Hematopoietic multipotent progenitor cell treated with erythropoietin and hydrocortisone succinate and interleukin-3 and kit ligand, for 15 days (in vitro differentiated cells): ENCODE measurements around the gene STK32C.

Experiments used
- DNase-seq: peaks from one replicate; pipeline ENCODE4 v3.0.0-alpha.2; 2015; ENCODE audit warnings: low spot score

Gene STK32C

DNA sequence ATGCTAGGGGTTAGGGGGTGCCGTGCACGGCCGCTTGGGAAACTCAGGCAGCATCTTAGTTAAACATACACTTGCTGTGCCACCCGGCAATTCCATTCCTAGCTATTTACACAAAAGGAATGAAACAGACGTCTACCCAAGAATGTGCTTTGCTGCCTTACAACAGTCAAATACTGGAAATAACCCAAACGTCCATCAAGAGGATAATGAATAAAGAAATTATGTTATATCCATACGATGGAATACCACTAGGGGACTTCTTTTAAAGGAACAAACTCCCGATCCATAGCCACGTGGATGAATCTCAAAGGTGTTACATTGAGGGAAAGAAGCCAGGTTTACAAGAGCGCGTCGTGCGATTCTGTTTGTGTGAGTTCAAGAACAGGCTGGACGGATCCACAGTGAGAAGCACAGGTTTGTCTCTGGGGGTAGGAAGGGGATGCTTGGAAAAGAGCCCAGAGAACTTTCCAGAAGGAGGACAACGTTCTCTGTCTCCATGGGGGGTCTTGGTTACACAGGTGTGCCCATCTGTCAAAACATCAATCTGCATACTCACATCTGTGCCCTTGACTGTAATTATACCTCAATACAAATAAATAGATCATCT lies 41.8 kb downstream of the STK32C start:
- DNase-seq = no peak

DNA sequence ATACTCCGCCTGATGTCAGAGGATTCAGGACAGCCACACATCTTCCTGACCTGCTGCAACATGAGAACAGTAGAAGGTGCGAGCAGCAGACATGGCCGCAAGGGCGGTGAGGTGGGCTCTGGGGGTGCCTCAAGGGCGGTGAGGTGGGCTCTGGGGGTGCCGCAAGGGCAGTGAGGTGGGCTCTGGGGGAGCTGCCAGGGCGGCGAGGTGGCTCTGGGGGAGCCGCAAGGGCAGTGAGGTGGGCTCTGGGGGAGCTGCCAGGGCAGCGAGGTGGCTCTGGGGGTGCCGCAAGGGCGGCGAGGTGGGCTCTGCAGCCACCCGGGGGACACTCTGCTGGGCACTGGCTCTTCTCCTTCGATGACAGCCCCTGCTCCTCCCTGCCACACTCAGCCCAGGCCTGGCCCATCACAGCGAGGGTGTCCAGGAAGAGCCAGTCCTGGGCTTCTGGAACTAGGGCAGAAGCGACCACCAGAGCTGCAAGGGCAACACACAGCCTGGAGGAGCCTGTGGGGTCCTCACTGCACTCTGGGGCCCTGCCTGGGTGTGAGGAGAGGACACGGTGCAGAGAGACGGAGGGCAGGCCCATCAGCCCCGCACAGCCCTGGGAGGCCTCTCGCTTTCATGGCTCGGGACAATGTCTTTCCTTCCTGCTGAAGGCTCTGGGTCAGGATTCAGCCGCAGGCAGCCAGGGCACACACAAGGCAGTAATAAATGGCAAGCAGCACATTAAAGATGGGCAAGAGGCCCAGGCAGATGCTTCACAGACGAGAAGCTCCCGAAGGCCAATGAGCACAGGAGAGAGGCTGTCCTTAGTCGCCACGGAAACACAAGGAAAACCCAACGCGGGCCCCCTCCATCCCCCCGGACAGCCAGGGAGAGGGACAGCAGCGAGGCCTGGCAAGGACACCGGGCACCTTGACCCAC lies 42.5 kb downstream of the STK32C start:
- no peak for DNase-seq

DNA sequence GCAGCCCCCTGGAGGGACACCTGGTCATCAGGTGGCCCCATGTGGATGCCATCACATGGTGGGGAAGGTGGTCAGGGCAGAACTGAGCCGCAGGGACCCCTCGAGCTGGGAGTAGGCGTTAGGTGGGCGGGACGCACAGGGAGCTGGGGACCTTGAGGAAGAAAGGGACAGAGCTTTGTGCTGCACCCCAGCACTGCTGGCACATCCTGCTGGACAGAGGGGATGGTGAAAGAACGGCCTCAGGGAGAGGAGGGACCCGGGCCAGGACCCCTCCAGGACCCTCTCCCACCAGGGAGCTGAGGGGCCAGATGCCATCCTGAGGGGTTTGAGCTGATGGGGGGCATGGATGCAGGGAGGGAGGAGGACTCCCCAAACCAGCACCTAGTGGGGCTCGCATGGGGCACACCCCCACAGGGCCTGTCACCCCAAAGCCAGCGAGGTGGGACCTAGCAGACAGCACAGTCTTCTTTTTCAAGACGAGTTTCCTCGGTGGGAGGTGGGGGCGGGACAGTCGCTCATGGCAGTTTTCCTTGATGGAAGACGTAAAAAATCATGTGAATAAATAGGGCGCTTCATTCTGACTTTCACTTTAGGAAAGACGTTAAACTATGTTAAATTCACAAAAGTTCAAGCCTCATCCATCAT lies 43.3 kb downstream of the STK32C start:
- no peak for DNase-seq

DNA sequence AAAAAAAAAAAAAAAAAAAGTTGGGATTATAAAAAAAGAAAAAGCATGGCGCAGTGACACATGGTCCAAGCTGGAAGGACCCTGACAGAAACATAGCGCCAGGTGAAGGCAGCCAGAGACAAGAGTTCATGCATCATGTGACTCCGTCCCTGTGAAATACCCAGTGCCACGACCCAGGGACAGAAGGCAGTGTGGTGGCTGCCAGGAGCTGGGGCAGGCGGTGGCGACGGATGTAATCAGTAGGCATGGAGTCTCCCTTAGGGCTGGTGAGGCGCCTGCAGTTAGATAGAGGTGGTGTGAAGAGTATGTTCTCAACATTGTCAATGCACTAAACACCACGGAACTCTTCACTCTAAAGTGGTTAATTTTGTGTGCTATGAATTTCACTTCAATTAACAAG lies 43.9 kb downstream of the STK32C start:
- DNase-seq = no peak

DNA sequence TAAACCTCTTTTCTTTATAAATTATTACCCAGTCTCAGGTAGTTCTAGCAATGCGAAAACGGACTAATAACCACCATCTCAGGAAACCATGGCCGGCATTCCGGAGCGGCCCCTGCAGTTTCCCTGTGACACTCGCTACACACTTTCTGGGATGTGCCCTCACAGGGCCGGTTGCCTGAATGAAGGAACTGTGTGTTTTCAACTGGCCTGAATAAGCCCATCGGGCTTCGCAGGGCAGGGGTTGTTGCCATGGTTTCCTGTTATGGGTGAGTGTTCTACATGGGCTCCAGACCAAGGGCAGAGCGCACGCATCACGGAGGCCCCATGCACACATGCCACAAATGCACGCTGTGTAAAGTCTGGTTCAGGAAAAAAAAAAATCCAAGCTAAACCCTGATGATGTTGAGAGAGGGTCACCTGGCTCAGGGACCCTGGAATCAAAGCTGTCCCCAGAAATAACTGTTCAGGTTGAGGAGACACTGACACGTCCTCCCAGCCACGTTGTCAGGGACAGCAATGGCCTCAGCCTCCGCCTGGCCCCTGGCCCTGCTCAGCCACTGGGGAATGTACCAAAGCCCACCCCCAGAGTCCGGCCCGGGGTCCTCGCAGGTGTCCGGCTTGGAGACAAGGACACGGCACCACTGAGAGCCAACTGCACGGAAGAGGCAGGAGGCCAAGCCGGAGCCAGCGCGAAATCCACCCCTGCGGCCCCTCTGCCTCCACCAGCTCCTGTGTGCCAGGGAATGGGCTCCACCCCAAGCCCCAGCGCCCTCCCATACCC lies 47.9 kb downstream of the STK32C start:
- DNase-seq = no peak

DNA sequence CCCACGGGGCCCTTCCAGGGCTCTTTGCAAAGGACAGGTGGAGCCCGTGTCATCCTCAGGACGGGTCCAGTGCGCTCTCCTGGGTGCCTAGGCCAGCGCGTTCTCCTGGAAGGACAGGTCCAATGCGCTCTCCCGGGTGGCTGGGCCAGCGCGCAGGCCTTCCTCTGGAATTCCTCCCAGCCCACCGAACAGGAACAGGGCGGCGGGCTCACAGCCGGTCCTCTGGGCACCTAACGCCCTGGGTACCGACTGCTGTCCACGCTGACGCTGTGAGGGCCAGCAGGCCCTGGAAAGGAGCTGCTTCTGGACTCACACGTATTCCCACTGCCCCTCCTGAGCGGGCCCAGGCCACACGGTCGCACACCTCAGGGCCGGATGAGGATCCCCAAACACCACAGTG lies 49.3 kb downstream of the STK32C start:
- no peak for DNase-seq

DNA sequence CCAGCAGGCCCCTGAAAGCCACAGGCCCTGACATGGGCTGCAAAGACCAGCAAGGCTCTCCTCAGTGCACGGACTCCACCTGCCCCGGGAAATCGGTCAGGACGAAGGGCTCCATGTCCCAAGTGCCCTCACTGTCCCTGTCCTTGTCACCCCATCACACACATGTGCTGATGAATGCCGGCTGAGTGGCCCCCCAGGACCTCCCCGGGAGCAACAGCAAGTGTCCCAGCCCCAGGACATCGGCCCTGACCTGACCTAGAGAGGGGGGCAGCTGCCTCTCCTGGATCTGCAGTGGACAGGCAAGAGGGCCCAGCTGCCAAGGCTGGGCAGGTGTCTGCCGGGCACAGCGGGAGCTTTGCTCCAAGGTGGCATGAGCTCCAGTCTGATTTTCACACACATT lies 49.8 kb downstream of the STK32C start:
- no peak for DNase-seq

DNA sequence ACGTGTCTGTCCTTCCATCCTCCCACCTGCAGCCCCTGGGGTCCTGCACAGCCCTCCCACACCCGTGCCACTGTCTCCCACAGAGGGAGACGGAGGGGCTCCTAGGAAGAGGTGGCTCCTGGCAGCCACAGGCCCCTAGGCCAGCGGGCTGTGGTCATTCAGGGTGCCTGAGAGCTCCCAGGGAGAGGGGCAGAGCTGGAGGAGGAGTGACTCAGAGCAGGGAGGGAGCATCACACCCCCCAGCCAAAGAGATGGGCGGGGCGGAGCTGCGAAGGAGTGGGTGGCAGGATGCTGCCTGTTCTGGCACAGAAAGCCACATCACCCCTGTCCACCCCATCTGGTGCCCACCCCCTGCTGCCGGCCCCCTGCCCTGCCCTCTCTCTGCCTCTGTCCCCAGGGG lies 50.5 kb downstream of the STK32C start:
- no peak for DNase-seq

DNA sequence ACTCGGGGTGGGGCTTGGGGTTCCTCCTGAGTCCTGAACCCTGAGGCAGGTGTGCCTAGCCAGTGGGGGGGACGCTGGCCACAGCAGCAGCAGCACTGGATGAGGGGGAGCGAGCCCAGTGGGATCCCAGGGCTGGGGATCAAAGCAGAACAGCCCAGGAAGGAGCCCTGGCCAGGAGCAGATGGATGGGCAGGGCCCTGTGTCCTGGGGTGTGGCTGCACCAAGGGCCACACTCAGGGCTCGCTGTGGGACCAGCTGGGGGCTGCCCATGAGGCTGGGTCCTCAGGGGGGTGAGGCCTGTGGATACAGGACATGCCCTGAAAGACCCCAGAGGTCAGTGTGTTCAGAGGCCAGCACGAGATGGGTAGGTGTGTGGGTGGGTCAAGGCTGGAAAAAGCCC lies 50.9 kb downstream of the STK32C start:
- DNase-seq = no peak

DNA sequence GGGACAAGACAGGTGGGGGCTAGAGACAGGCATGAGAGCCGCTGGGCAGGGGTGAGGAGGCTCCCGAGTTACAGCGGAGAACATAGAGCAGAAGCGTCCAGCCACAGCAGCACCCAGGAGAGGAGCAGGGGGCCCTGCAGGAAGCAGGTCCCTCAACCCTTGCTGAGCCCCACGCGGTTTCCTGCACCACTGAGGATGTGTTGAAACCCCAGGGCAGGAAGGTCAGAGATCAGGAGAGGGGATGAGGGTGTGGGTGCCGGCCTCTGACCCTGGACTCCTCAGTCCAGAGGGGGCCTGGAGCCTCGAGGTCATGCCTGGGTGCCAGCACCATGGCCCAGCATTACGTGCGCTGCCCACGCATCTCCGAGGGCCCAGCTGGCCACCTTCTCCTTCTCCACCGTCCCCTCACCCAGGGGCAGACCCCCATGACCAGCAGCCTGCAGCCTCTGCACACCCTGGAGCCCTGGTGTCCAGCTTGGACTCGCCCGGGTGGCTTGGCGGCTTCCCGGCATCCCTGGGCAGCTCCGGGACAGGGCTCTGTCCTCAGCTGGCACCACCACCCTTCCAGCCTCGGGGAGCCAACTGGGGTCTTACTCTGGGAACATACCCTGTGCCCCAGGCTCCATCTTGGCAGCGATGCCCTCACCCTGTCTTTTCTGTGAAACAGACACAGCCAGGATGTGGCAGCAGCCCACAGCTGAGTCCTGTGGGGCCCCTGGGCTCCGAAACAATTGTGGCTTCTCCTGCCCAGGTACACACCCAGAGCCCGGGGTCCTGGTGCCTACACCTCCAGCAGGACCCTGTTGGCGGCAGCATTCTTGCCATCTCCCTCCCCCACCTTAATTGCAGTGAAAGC lies 52.0 kb downstream of the STK32C start:
- DNase-seq = no peak

DNA sequence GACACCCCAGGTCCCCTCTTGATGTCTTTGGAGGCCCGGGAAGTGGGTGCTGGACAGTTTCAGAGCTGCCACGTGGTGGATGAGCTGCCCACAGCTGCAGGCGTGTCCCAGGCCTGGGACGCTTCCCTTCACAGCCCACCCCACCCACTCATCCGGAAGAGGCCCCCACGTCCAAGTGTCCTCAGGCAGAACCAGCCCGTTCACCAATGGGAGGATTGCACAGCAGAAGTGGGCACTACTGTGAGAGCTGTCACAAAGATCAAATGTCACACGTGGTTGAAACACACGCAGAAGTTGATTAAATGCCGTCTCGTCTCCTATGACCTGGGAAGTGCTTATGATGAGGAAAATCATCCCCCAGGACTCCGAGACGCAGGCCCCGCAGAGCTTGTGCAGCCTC lies 52.9 kb downstream of the STK32C start:
- no peak for DNase-seq

DNA sequence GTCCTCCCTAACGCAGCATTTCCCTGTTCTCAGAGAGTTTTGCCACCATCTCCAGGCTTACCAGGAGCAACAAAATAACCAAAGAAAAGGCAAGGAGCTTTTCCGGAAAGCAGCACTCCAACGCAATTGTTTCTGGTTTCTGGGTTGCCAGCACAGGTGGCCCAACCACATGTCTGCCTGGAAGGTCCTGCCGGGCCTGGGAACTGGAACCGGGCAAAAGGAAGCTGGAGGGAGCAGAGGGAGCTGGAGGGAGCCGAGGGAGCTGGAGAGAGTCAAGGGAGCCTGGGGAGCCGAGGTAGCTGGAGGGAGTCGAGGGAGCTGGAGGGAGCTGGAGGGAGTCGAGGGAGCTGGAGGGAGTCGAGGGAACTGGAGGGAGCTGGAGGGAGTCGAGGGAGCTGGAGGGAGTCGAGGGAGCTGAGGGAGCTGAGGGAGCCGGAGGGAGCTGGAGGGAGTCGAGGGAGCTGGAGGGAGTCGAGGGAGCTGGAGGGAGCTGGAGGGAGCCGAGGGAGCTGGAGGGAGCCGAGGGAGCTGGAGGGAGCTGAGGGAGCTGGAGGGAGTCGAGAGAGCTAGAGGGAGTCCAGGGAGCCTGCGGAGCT lies 54.6 kb downstream of the STK32C start:
- no peak for DNase-seq

DNA sequence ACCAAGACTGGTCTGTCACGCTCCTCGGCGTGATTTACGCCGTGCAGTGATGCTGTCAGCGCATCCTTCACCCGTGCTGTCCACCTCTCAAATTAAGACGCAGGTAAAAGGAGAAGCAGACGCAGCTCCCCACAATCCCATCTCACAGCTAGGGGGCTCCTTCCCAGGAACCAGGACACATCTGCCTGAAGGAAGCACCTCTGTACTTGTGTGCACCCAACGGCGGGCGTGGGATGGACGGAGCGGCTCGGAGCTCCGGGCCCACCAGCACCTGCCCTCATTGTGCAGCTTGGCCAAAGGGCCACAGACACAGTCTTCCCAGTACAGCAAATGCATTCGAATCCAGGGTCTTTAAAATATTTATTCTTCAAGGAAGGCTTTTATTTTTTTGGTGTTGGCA lies 55.3 kb downstream of the STK32C start:
- no peak for DNase-seq

DNA sequence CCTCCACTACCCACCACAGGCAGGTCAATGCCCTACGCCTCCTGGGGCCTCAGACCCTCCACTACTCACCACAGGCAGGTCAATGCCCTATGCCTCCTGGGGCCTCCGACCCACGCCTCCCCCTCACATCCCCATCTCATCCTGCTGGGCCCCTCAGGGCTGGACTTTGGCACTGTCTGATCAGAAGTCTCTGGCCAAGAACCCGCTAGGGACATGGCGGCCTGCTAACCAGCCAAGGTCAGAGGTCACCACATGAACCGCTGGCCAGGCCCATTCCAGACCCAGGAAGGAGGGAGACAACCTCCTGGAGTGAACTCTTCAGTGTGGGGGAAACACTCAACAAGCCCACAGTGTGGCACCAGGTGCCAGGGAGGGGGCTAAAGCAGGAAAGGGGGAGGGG lies 55.8 kb downstream of the STK32C start:
- DNase-seq = no peak

DNA sequence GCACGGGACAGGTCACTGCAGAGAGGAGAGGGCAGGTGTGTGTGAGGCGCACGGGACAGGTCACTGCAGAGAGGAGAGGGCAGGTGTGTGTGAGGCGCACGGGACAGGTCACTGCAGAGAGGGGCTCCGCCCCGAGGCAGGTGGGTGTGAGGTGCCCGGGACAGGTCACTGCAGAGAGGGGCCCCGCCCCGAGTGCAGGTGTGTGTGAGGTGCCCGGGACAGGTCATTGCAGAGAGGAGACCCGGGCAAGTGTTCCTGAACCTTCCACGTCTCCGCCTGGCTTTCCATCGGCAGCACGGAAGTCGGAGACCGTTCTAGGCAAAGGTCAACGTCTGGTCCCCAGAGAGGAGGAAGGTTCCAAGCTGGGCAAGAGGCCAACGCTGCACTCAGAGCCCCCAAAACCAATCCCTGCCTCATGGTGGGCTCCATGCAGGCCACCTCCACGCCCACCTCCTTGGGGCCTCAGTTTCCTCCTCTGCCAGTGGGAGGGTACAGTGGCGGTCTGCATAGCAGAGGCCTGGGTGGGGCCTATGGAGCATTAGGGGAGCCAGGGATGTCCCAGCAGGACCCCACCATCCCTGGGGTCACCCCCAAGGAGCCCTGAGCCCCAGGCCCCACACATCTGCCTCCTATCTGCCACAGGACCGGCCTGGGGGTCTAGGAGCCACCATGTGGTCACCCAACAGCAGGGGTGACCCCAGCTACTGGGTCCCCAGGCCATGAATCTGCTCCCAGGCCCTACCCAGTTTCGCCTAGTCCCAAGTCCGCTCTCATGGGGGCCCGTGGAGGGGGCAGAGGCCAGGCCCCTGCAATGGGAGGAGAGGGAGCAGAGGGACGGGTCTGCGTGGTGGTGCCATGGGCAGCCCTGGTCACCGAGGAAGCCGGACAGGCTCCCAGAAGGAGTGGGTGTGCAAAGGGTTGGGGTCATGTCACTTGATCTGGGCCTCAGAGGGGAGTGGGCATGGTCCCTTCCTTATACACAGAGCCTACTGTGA lies 57.0 kb downstream of the STK32C start:
- no peak for DNase-seq

DNA sequence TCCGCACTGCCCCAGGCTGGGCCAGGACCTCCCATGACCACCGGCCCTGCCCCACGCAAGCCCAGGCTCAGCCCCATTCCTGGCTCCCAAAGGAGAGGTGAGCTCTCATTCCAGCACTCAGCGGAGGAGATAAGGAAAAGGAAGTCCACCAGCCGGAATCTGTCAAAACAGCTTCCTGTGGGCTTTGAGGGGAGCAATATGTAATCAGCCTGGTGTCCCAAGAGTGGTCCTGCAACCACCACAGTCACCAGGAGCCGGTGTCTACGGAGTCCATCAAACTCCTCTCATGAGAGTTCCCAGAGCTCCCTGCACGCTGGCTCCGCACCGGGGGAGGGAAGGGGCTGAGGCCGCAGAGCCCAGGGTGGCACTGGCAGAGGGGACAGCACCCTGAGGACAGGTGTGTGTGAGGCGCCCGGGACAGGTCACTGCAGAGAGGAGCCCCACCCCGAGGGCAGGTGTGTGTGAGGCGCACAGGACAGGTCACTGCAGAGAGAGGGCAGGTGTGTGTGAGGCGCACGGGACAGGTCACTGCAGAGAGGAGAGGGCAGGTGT lies 57.9 kb downstream of the STK32C start:
- no peak for DNase-seq

DNA sequence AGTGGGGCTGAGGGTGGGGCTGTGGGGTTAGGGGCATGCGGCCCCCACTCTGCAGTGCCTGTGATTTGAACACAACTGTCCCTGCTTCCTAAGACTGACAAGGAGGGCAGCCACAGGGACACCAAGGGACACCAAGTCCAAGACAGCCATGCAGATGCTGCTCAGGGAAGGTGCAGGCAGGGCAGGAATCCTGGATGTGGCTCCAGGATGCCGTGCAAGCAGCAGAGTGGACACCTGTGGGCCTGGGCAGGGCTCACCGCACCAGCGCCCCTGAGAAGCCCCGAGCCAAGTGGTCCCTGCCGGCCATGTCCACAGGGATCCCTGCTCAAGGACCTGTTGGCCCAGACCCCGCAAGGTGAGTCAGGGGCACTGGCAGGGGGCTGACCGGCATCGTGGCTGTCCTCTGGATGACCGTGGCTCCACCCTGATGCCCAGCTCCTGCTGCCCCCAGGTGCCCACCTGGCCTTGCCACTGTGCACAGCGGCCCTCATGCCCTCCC lies 58.5 kb downstream of the STK32C start:
- DNase-seq = no peak

DNA sequence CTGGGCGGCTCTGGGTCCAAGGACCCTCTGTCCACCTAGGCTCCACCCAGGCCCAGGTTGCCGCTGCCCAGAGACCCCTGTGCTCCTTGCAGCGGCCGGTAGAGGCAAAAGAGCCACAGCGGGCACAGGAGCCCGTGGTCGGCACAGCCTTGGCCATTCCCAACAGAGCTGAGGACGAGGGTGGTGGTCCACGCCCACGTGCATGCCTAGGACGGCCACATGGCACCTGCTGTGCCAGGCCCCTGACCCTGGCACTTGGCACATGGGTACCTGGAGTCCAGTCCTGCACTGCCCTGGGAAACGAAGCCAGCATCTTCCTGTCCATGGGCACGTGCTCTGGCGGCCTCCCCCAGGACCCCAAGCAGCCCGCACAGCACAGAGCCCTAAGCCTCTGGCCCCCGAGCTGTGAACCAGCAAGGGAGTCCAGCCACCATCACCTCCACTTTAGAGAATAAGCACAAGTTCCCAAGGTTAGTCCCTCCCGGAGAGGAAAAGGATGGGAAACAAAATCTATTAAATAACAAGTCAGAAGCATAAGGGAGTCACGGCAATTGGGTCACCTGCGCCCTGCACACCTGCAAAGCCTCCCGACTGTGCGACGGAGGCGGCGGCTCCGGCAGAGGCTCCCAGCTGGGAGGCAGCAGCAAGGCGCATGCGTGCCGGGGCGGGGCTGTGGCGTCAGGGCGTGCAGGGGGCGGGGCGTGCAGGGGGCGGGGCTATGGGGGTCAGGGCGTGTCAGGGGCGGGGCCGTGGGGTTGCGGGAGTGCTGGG lies 59.1 kb downstream of the STK32C start:
- DNase-seq = peak; percentile 33

DNA sequence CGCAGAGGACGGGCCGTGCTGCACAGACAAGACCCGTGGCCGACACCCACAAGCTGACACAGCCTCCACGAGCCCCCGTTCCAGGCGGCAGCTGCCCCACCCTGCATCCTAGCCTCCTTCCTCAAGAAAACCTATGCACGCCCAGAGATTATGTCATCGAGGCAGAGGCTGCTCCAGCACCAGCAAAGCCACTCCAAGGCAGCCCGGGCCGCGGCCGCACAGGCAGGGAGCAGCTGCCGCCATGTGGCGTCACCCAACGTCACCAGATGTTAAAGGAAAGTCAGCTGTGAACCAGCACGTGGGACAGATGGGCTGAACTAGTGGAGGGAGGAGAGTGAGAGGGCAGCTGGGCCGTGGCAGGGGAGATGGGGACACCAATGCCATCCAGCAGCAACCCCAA lies 59.8 kb downstream of the STK32C start:
- DNase-seq = no peak
